Transverse colon (tissue), 4 donors: Measurements from ENCODE around the gene TMEM214. TPM values are rescaled to one million over a fixed set of nuclear protein-coding genes. Genes with fewer than 3 reads are reported as not detected.

Source experiments
- DNase-seq: peaks from one replicate; pipeline ENCODE4 v3.0.0-alpha.2; 2019
- H3K27ac ChIP-seq, 4 donors: fragments of 200-600 bp; sonication (generic); 2 replicates each; pipeline ENCODE4 v1.5.1; 2016 to 2018; ENCODE audit warnings: inconsistent platforms in 4 of 4
- H3K27me3 ChIP-seq: fragments of 200-600 bp; sonication (generic); 2 replicates; pipeline ENCODE4 v1.5.1; 2017; ENCODE audit warnings: inconsistent platforms
- H3K36me3 ChIP-seq, 4 donors: fragments of 200-600 bp; sonication (generic); 2 replicates each; pipeline ENCODE4 v1.5.1; 2017 to 2019; ENCODE audit warnings: inconsistent platforms in 4 of 4
- H3K4me1 ChIP-seq, 4 donors: fragments of 200-600 bp; sonication (generic); 2 replicates each; pipeline ENCODE4 v1.5.1; 2017 to 2020; ENCODE audit warnings: inconsistent platforms in 4 of 4
- H3K4me3 ChIP-seq, 4 donors: fragments of 200-600 bp; sonication (generic); 1 replicate in 1 of 4; 2 replicates in 3 of 4; pipeline versions ENCODE4 v1.5.1 to v1.6.1; 2017 to 2019; ENCODE audit warnings: inconsistent platforms in 4 of 4
- H3K9me3 ChIP-seq, 2 donors: fragments of 200-600 bp; sonication (generic); 2 replicates each; pipeline ENCODE4 v1.5.1; 2017 to 2019; ENCODE audit warnings: inconsistent platforms in 2 of 2
- EP300 ChIP-seq: sonication (generic); formaldehyde crosslinking; IDR thresholded peaks from one replicate; pipeline ENCODE4 v1.6.1; 2017; ENCODE audit warnings: antibody characterized with exemption, low read depth
- POLR2A ChIP-seq: fragments of 450-650 bp; IDR thresholded peaks from one replicate; pipeline ENCODE4 v1.6.1; 2016; ENCODE audit warnings: antibody characterized with exemption, mild to moderate bottlenecking, moderate library complexity
- POLR2AphosphoS5 ChIP-seq, 3 donors: sonication (generic); formaldehyde crosslinking; IDR thresholded peaks; one replicate each; pipeline ENCODE4 v1.6.1; 2016; ENCODE audit warnings: antibody characterized with exemption in 3 of 3
- WGBS, 2 donors: methylation state at CpG; one replicate each; pipeline ENCODE4 v1.1.5; 2018; ENCODE audit warnings: low coverage in 1 of 2; 5-methylcytosine and 5-hydroxymethylcytosine counted together
- in situ Hi-C, 4 donors: fragments of 200-750 bp; cut with MboI; loops; one replicate each; pipeline versions ENCODE4 v1.15.0 to v1.15.1; 2017; ENCODE audit warnings: low sequenced_read_pairs in 3 of 4, low pct_ligation_motif_present in 1 of 4, low pct_unique_long_range_greater_than_20kb in 1 of 4
- intact Hi-C: fragments of 100-400 bp; cut with DNase I; formaldehyde crosslinking; loops from one replicate; pipeline ENCODE4 v1.15.1; 2023; ENCODE audit warnings: low total_unique reads
- total RNA-seq, 4 donors: library from RNA; depleted of rRNA; stranded (reverse); fragments of >200 nt; gene quantifications; one replicate each; pipeline ENCODE4 v1.1.0, GENCODE V29; 2016
- TF ChIP-seq, protein P1 (sequence below), 5 experiments: fragments of 200-600 bp in 3 of 5; fragments of 450-650 bp in 2 of 5; sonication (generic) in 3 of 5; IDR thresholded peaks; 1 replicate in 2 of 5; 2 replicates in 3 of 5; pipeline ENCODE4 v1.5.1; 2016 to 2017; ENCODE audit warnings: antibody characterized with exemption in 5 of 5, inconsistent platforms in 3 of 5, mild to moderate bottlenecking in 2 of 5, moderate library complexity in 1 of 5

TMEM214 gene
- total RNA-seq, 4 donors from 2014 or later, result 51.2 to 179 (median 127) TPM

DNA sequence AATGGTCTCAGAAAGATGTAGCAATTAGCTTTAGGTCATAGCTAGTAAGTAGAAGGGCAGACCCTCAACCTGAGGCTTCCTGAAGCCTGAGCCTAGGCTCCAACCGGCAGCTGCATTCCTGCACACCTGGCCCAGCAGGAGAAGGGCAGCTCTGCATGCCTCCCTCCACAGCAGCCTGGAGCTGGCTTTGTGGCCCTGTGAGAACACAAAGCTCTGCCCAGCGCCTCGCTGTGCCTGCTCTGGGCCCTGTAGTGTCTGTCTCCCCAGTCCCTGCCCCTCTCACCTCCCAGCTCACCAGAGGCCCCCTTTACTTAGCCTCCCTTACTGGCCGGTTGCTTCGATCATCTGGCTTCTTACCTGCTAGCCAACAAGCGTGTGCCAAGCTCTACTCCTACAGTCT lies 6.7 kb downstream of the TMEM214 start:
- no peaks in the 10 kb centered on the region for H3K9me3 ChIP-seq
- no peak overlapping the region for H3K27ac ChIP-seq
- intact Hi-C loops, result no loop called here
- TF ChIP-seq EP300, result no peak
- TF ChIP-seq, protein P1, sequence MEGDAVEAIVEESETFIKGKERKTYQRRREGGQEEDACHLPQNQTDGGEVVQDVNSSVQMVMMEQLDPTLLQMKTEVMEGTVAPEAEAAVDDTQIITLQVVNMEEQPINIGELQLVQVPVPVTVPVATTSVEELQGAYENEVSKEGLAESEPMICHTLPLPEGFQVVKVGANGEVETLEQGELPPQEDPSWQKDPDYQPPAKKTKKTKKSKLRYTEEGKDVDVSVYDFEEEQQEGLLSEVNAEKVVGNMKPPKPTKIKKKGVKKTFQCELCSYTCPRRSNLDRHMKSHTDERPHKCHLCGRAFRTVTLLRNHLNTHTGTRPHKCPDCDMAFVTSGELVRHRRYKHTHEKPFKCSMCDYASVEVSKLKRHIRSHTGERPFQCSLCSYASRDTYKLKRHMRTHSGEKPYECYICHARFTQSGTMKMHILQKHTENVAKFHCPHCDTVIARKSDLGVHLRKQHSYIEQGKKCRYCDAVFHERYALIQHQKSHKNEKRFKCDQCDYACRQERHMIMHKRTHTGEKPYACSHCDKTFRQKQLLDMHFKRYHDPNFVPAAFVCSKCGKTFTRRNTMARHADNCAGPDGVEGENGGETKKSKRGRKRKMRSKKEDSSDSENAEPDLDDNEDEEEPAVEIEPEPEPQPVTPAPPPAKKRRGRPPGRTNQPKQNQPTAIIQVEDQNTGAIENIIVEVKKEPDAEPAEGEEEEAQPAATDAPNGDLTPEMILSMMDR (IDR thresholded peaks at IDR 0.05), result no peak
- WGBS, 2 donors, result 97% methylated on average over 6 of the region's 6 CpGs; no CpG with 5 or more reads in 1 of the 2 donors
- H3K36me3 ChIP-seq, result peaks cover 0 to 56% (median 28%) of the 10 kb centered on the region in 4 donors
- peaks cover 7 to 32% (median 13%) of the 10 kb centered on the region in 4 donors for H3K4me1 ChIP-seq
- in situ Hi-C loops, result no loop called here
- H3K27me3 ChIP-seq, result no peaks in the 10 kb centered on the region
- no peak for DNase-seq
- H3K4me3 ChIP-seq, result no peak overlapping the region

DNA sequence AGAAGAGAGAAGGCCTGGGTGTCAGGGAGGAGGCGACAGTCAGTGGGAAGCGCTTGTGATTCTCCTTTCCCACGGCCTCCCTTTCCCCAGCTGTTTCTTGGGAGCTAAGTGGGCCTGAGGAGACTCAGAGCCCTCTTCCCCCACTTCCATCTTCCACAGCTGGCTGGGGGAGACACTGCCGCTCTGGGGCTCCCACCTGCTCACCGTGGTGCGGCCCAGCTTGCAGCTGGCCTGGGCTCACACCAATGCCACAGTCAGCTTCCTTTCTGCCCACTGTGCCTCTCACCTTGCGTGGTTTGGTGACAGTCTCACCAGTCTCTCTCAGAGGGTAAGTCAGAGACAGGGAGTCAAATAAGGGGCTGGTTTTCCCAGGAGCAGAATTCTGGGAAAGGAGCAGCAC lies 7.1 kb downstream of the TMEM214 start:
- peaks cover 0 to 56% (median 28%) of the 10 kb centered on the region in 4 donors for H3K36me3 ChIP-seq
- in situ Hi-C loops (no loop called here), intact Hi-C loops (no loop called here)
- peaks cover 4 to 27% (median 11%) of the 10 kb centered on the region in 4 donors for H3K4me1 ChIP-seq
- H3K27me3 ChIP-seq, result no peaks in the 10 kb centered on the region
- H3K4me3 ChIP-seq, result no peak overlapping the region
- 94% methylated on average over 6 of the region's 7 CpGs; no CpG with 5 or more reads in 1 of the 2 donors for WGBS, 2 donors
- DNase-seq, result no peak
- H3K27ac ChIP-seq, result no peak overlapping the region
- no peak for TF ChIP-seq POLR2A
- TF ChIP-seq EP300, result no peak
- TF ChIP-seq, protein P1 (IDR thresholded peaks at IDR 0.05), result no peak
- no peak for TF ChIP-seq POLR2AphosphoS5 (IDR thresholded peaks at IDR 0.05)
- H3K9me3 ChIP-seq, result no peaks in the 10 kb centered on the region

DNA sequence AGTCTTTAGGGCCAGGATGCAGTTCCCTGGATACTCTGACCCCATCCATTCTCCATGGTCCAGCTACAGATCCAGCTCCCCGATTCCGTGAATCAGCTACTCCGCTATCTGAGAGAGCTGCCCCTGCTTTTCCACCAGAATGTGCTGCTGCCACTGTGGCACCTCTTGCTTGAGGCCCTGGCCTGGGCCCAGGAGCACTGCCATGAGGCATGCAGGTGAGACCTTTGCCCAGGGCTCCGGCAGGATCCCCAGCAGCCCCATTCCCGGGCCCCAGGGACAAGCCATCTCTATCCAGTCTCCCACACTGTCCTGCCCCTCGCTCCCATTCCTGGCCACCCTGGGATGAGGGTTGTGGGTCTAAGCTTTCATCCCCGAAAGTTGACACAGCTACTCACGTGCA lies 7.5 kb downstream of the TMEM214 start:
- 86% methylated on average over 8 of the region's 8 CpGs; no CpG with 5 or more reads in 1 of the 2 donors for WGBS, 2 donors
- peaks cover 0 to 55% (median 28%) of the 10 kb centered on the region in 4 donors for H3K36me3 ChIP-seq
- H3K27me3 ChIP-seq, result no peaks in the 10 kb centered on the region

DNA sequence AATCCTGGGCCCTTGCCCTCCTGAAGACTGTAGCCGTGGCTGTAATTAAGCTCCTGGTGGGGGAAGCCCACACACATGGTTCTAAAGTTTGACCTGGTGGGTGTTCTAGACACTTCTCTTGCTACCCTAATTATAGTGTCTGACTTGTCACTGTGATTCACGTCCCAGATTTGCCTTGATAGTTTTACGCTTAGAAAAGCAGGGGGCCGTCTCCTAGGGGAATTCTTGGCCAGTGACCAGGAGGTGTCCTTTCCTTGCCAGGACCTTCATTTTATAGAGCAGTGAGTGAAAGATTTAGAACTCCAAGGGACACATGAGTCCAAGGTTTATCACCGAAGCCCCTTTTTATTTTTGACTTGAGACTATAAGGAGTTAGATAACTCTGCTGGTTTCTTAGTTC lies 9.0 kb downstream of the TMEM214 start:
- H3K27me3 ChIP-seq, result no peaks in the 10 kb centered on the region
- intact Hi-C loops (no loop called here), in situ Hi-C loops (no loop called here)
- peaks cover 4 to 26% (median 9%) of the 10 kb centered on the region in 4 donors for H3K4me1 ChIP-seq
- H3K27ac ChIP-seq, result peak overlapping the region in 3 of 4 donors; percentile 13 to 67 (median 58)
- no peak for DNase-seq
- no peak overlapping the region for H3K4me3 ChIP-seq
- TF ChIP-seq, protein P1 (IDR thresholded peaks at IDR 0.05), result no peak
- TF ChIP-seq POLR2AphosphoS5 (IDR thresholded peaks at IDR 0.05) (no peak), EP300 (no peak), POLR2A (no peak)
- 58 to 64% methylated on average over 2 to 5 of the region's 5 CpGs for WGBS, 2 donors
- H3K9me3 ChIP-seq, result no peaks in the 10 kb centered on the region
- peaks cover 0 to 44% (median 22%) of the 10 kb centered on the region in 4 donors for H3K36me3 ChIP-seq

More for the DNA sequence above, 7.5 kb downstream of the TMEM214 start:
- Histone ChIP-seq H3K4me3 (no peak overlapping the region), H3K9me3 (no peaks in the 10 kb centered on the region), H3K4me1 (peaks cover 4 to 26% (median 9%) of the 10 kb centered on the region in 4 donors), H3K27ac (no peak overlapping the region)
- DNase-seq, result no peak
- intact Hi-C loops (no loop called here), in situ Hi-C loops (no loop called here)
- no peak for TF ChIP-seq POLR2AphosphoS5 (IDR thresholded peaks at IDR 0.05)
- no peak for TF ChIP-seq POLR2A
- TF ChIP-seq EP300, result no peak
- TF ChIP-seq, protein P1 (IDR thresholded peaks at IDR 0.05), result no peak
